ENCODE results near the gene SEPTIN1.
"Not testable (repeated sequence)": the region's sequence is repeated elsewhere in the genome, so short reads cannot be mapped to it uniquely, and the experiment has no call there.

Gene SEPTIN1

DNA sequence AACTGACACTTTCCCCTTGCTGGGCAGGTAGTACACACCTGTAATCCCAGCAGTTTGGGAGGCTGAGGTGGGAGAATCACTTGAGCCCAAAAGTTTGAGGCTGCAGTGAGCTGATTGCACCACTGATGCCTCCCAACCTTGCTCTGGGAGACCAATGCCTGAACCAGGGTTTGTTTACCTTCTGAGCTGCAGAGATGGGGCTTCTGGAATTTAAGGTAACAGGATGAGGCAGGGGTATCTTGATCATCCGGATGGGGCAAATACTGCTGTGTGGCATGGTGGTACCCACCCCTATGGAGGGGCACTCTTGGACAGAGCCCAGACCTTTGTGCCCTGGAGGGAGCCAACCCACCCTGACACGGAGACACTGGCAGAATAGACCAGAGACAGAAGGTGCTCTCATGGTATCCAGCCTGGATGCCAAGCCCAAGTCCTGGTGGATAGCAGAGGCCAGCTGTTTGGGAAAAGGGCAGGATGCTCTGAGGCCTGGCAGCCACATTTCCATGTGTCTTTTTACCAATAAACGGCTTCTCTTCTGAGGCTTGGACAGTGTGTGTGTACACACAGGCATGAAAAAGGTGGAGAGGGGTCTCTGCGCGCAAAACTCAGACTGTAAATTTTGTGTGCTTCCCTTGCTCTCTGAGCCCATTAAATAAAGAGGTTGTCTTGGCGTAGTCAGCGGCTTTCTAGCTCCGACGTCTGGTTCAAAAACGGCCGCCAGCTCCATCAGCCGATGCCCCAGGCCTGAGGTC is 17.2 kb upstream of the SEPTIN1 start:
- DNase-seq, result no peak

GRCh38 chr16:30398661-30399434 is 16.5 kb upstream of the SEPTIN1 start:
- no peak for DNase-seq

DNA sequence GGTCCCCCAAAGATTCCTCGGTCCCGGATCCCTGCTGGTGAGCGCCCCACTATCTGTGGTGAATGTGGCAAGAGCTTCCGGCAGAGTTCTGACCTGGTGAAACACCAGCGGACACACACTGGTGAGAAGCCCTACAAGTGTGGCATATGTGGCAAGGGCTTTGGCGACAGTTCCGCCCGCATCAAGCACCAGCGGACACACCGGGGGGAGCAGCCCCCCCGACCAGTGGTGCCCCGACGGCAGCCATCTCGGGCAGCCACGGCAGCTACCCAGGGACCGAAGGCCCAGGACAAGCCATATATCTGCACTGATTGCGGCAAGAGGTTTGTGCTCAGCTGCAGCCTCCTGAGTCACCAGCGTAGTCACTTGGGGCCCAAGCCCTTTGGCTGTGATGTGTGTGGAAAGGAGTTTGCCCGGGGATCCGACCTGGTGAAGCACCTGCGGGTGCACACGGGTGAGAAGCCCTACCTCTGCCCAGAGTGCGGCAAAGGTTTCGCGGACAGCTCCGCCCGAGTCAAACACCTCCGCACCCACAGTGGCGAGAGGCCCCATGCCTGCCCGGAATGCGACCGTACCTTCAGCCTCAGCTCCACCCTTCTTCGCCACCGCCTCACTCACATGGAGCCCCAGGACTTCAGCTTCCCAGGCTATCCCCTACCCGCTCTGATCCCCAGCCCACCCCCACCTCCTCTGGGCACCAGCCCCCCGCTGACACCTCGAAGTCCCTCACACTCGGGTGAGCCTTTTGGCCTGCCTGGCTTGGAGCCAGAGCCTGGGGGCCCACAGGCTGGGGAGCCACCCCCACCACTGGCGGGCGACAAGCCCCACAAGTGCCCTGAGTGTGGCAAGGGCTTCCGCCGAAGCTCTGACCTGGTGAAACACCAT is 15.7 kb upstream of the SEPTIN1 start:
- no peak for DNase-seq

DNA sequence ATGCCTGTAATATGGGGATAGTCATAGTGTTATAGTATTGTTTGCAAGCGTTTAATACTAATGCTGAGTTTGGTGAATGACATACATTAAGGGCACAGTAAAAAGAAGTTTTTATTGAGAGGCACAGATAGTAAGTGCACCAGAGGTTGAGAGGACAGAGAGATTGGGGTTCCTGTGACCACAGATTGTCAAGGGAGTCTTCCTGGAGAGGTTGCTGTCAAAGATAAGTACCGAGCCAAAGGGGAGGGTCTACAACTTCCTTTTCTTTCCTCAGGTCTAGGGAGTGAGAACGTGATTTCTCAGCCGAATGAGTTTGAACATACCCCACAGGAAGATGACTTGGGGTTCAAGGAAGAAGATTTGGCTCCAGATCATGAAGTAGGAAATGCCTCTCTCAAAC is 14.7 kb upstream of the SEPTIN1 start:
- no peak for DNase-seq

- not testable (repeated sequence) for DNase-seq
These were observed 14.3 kb upstream of the SEPTIN1 start for GRCh38 chr16:30396627-30397026.

DNA sequence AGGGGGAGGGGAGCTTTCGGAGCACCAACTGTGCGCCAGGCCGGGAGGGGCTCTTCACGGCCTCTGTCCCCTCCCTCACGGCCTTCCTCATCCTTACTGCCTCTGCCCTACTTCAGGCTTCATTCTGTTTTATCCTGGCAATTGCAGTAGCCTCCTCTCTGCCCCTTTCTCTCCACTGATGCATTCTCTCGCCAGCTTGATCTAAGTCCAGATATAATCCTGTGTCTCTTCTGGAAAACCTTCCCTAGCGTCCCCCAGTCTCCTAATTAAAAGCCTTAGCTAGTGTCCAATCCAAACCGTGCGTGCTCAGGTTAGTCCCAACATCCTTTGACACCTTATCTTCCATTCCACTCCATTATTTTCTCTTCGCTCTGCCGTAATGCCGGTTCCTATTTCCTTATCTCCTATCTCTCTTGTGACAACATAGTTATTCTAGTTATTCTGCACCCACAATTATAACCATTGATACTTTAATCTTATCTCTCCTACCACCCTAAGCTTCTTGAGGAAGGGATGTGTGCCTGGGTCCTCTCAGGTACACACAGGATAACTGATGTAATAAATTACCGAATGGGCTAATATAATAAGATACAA is 13.7 kb upstream of the SEPTIN1 start:
- no peak for DNase-seq

DNA sequence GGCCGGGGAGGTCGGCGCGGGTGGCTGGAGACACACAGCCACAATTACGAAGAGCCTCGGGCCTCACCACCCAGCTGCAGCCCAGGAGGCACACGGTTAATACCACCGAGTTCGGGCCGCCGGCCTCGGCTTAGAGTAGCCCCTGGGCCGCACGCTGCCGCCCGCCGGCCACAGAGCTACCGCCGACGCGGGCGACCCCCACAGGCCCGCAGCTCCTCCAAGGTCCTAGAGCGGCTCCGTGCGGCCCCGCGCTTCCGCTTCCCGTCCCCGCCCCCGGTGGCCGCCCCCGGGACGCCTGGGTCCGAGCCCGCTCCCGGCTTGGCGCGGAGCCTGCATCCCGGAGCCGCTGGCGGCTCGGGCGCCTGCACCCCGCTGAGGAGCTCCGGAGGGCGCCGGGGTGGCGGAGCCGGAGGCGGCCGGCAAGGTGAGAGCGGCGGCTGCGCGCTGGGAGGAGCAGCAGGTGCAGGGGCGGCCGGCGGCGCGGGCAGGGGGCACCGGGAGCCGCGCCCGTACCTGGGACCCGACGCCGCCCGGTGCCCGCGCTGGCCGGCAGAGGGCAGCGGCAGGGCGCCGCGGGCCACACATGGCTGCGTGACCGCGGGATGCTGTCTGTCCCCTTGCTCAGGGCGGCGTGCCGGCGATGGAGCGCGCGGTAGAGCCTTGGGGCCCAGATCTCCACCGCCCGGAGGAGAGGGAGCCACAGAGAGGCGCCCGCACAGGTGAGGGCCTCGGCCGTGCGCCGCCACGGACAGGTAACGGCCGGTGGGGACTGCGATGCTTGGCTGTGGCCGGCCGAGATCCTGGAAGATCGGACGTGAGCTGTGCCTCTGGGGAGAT is 13.0 kb upstream of the SEPTIN1 start, which contains the start of gene ZNF48:
TSS of gene ZNF48 (plus strand) at position 266 of the 837 bp plus-strand sequence. CDS start at position 641, 375 bp downstream.
- peak in 4 of 5 experiments; percentile 29 to 60 (median 44) for DNase-seq

- DNase-seq, result no peak
These were observed 12.3 kb upstream of the SEPTIN1 start for GRCh38 chr16:30394592-30395154.

DNA sequence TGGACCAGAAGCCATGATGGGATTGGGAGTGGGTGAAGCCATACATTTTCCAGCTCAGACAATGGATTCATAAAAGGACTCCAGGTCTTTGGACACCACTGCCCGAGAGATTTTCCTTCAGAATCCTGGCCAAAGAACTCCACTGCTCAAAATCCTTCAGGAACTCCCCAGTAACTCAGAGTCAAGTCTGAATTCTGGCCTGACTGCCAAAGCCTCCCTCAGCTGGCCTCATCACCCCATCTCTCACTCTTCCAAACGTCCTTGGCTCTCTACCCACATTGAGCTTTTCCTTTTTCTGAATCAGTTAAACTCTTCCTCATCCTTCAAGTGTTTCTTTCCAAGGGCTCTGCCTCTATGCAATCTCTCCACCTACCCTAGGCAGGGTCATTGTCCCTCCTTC is 1.2 kb upstream of the SEPTIN1 start:
- DNase-seq, result no peak

- DNase-seq, result peak in 2 of 5 experiments; percentile 11 to 71
These were observed 895 bp downstream of the SEPTIN1 start for GRCh38 chr16:30381291-30382041.

DNA sequence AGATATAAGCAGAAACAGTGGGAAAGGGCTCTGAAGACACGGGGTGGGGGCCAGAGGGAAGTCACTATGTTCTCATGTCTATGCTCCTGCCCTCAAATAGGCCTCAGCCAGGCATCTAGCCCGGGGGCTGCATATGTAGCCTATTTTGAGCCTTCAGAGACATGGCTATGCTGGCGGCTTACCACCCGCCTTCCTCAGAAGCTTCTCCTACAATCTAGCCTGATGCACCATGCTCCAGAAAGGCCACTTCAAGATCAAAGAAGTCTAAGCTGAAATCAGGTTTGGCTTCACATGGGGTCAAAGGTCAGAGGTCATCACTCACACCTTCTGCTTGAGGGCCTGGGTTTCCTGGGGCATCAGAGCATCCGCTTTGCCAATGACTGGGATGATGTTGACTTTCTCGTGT is 1.6 kb downstream of the SEPTIN1 start:
- DNase-seq, result peak in 1 of 5 experiments; percentile 48

DNA sequence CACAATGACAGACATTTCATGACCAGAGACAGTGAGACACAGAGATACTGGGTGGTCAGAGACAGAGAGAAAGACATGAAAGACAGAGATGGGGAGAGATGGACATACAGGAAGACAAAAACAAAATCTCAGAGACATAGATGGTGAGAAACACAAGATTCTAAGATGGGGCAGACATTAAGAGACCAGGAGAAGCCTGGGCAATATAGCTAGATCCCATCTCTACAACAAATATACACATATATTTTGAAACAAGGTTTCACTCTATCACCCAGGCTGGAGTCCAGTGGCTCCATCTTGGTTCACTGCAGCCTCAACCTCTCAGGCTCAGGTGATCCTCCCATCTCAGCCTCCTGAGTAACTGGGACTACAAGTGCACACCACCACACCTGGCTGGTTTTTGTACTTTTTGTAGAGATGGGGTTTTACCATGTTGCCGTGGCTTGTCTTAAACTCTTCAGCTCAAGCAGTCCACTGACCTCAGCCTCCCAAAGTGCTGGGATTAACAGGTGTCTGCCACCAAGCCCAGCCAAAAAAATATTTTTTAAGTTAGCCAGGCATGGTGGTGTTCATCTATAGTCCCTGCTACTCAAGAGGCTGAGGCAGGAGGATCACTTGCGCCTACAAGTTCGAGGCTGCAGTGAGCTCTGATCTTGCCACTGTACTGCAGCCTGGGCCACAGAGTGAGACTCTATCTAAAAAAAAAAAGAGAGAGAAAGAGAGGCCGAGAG is 2.1 kb downstream of the SEPTIN1 start:
- no peak for DNase-seq

DNA sequence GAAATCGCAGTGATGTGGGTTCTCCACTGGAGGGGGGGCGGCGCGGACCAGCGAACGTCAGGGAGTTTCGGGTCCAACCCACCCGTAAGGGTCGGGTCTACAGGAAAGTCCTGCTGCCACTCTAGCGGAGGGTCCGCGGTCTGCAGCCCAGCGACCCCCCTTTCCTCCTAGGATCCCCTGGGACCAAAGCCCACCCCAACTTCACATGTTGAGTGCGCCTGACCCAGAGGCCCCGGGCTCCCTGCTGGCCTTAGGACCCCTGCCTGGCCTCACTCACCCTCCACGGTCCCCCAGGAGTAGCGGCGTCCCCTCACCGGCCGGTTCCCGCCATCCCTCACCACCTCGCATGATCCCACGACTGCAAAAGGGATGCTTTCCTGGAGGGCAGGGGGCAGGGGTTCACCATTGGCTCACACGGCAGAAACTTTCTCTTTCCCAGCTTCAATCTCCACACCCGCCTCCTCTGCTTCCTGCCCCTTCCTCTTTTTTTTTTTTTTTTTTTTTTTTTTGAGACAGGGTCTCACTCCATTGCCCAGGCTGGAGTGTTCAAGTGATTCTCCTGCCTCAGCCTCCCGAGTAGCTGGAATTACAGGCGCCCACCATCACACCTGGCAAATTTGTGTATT is 3.1 kb downstream of the SEPTIN1 start:
- DNase-seq, result no peak

DNA sequence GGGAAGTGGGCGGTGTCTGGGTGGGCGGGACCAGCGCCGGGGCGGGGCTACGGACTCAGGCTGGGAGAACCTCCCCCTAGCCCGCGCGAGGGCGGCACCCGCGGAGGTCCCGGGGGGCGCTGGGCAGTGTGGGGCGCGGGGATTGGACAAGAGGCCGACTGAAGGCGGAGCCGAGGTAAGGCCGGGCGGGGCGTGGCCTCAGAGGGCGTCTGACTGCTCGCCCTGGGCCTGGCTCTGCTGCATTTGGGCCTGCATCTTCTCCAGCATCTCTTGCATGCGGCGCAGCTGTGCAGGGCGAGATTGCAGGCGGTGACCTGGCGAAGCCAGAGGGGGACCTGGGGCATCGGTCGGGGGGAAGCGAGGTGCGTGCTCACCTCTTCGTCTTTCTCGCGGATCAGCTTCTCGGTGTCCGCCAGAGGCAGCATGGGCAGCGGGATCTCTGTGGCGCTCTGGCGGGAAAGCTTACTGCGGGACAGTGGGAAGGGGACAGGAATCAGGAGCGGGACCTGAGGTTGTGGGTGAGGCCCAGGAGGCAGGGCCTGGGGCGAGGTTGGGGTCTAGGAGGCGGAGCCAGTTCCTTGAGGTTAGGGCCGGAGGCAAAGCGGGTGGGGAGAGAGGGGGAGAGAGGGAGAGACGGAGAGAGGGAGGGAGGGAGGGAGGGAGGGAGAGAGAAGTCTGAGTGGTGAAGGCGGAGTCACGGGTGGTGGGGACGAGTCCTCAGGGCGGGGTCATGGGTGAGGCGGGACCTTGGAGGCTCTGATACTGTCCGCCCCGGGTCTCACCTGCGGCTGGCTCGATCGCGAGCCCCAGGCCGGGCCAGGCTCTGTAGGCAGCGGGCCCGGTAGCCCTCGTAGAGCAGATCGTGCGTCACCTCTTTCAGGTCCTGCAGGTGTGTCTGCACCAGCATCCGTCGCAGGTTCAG is 3.9 kb downstream of the SEPTIN1 start:
- DNase-seq, result peak; percentile 98 to 100 (median 99)

GRCh38 chr16:30377812-30378235 is 4.5 kb downstream of the SEPTIN1 start:
- DNase-seq, result peak; percentile 67 to 94 (median 84)

- DNase-seq, result no peak
These were observed 5.1 kb downstream of the SEPTIN1 start for GRCh38 chr16:30377050-30377811.

DNA sequence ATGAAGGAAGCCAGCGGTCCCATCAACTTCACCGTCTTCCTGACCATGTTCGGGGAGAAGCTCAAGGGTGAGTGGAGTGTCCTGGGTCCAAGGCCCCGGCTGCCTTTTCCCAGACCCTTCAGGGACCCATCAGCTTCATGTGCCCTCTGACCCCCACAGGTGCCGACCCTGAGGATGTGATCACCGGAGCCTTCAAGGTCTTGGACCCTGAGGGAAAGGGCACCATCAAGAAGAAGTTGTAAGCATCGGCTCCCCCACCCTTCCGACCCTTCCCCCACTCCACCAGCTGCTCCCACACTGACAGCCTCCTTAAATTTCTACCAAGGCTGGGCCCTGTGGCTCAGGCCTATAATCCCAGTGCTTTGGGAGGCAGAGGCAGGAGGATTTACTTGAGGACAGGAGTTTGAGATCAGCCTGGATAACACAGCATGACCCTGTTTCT is 5.9 kb downstream of the SEPTIN1 start:
- no peak for DNase-seq
